OCI-LY1 (cell line): ENCODE measurements around the gene FAM83D.

ENCODE experiments used
- H2AFZ ChIP-seq: fragments of 200-600 bp; sonication (generic), shearing (Covaris generic); 2 replicates; pipeline ENCODE4 v1.6.0; 2014; ENCODE audit warnings: antibody characterized with exemption, mild to moderate bottlenecking, low read length
- H3F3A ChIP-seq: fragments of 200-600 bp; sonication (generic), shearing (Covaris generic); 2 replicates; pipeline ENCODE4 v1.6.0; 2014; ENCODE audit warnings: mild to moderate bottlenecking, antibody characterized with exemption, low read length, moderate library complexity; ENCODE audit not compliant: insufficient read depth
- H3K27ac ChIP-seq: fragments of 200-600 bp; sonication (generic); 2 replicates; pipeline ENCODE4 v1.5.1; 2014; ENCODE audit warnings: low read length, mixed run types, mild to moderate bottlenecking, low read depth; ENCODE audit not compliant: poor library complexity, severe bottlenecking
- H3K27me3 ChIP-seq: fragments of 200-600 bp; sonication (generic); 2 replicates; pipeline ENCODE4 v1.6.0; 2014; ENCODE audit warnings: antibody characterized with exemption, mild to moderate bottlenecking, low read length, moderate library complexity; ENCODE audit not compliant: insufficient read depth
- H3K36me3 ChIP-seq: fragments of 200-600 bp; sonication (generic); 2 replicates; pipeline ENCODE4 v1.6.1; 2014; ENCODE audit warnings: mild to moderate bottlenecking, antibody characterized with exemption, low read length, moderate library complexity, mixed read lengths; ENCODE audit not compliant: insufficient read depth
- H3K4me1 ChIP-seq: fragments of 200-600 bp; sonication (generic); 2 replicates; pipeline ENCODE4 v1.5.1; 2014; ENCODE audit warnings: mild to moderate bottlenecking, low read length, moderate library complexity; ENCODE audit not compliant: insufficient read depth, severe bottlenecking
- H3K4me2 ChIP-seq: fragments of 200-600 bp; sonication (generic), shearing (Covaris generic); 2 replicates; pipeline ENCODE4 v1.6.1; 2014; ENCODE audit warnings: low read length
- H3K4me3 ChIP-seq: fragments of 200-600 bp; sonication (generic); 2 replicates; pipeline ENCODE4 v1.5.1; 2014; ENCODE audit warnings: low read length, low read depth, mild to moderate bottlenecking, mixed read lengths; ENCODE audit not compliant: poor library complexity, severe bottlenecking
- H3K79me2 ChIP-seq: fragments of 200-600 bp; shearing (Covaris generic); 2 replicates; pipeline ENCODE4 v1.6.1; 2016; ENCODE audit warnings: mixed run types, low read length, mixed read lengths; ENCODE audit not compliant: insufficient read depth
- H3K9ac ChIP-seq: fragments of 200-600 bp; sonication (generic), shearing (Covaris generic); 2 replicates; pipeline ENCODE4 v1.6.1; 2014; ENCODE audit warnings: mild to moderate bottlenecking, low read length, mixed read lengths
- H3K9me2 ChIP-seq: fragments of 200-600 bp; sonication (generic), shearing (Covaris generic); 2 replicates; pipeline ENCODE4 v1.6.1; 2014; ENCODE audit warnings: low read depth, mild to moderate bottlenecking, low read length, mixed read lengths
- H3K9me3 ChIP-seq: fragments of 200-600 bp; shearing (Covaris generic); 2 replicates; pipeline ENCODE4 v1.6.1; 2014; ENCODE audit warnings: low read length, mixed read lengths
- H4K20me1 ChIP-seq: fragments of 200-600 bp; sonication (generic), shearing (Covaris generic); 2 replicates; pipeline ENCODE4 v1.6.0; 2016; ENCODE audit warnings: mild to moderate bottlenecking, low read length; ENCODE audit not compliant: insufficient read depth
- EZH2 ChIP-seq: fragments of 200-600 bp; sonication (generic), shearing (Covaris generic); IDR thresholded peaks from 2 replicates; pipeline ENCODE4 v1.8.0; 2017; ENCODE audit warnings: borderline replicate concordance, mixed run types, mild to moderate bottlenecking, antibody characterized with exemption, low read length, moderate library complexity, mixed read lengths
- TF ChIP-seq, protein P1 (sequence below): fragments of 200-600 bp; sonication (generic), shearing (Covaris generic); IDR thresholded peaks from 2 replicates; pipeline ENCODE4 v1.5.1; 2017; ENCODE audit warnings: mild to moderate bottlenecking, antibody characterized with exemption, low read length, moderate library complexity, mixed read lengths

The FAM83D gene

DNA sequence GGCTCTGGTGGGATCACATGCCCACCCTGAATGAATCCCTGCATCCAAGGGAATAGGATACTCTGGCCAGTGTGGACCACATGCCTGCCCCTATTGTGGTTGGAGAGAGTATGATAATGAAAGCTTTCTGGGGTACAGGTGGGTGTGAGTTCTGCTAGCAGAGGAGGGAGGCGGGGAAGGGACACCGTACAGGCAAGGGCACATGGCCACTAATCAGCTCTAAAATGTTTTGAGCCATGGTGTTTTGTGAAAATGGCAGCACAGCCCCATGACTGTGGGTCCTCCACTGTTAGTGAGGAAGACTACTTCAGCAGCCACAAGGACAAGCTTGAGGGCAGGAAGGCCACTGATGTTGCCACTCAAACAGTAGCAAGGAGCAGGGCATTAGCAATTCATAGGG is 24.0 kb downstream of the FAM83D start:
- H3K4me1 ChIP-seq, result no peaks in the 10 kb centered on the region
- H3K27ac ChIP-seq, result no peak overlapping the region
- H2AFZ ChIP-seq, result no peak overlapping the region
- H3K36me3 ChIP-seq, result peaks cover 92% of the 10 kb centered on the region
- no peaks in the 10 kb centered on the region for H3K9me3 ChIP-seq
- no peaks in the 10 kb centered on the region for H3K9me2 ChIP-seq
- no peak overlapping the region for H3K9ac ChIP-seq
- TF ChIP-seq, protein P1, sequence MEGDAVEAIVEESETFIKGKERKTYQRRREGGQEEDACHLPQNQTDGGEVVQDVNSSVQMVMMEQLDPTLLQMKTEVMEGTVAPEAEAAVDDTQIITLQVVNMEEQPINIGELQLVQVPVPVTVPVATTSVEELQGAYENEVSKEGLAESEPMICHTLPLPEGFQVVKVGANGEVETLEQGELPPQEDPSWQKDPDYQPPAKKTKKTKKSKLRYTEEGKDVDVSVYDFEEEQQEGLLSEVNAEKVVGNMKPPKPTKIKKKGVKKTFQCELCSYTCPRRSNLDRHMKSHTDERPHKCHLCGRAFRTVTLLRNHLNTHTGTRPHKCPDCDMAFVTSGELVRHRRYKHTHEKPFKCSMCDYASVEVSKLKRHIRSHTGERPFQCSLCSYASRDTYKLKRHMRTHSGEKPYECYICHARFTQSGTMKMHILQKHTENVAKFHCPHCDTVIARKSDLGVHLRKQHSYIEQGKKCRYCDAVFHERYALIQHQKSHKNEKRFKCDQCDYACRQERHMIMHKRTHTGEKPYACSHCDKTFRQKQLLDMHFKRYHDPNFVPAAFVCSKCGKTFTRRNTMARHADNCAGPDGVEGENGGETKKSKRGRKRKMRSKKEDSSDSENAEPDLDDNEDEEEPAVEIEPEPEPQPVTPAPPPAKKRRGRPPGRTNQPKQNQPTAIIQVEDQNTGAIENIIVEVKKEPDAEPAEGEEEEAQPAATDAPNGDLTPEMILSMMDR, result no peak
- TF ChIP-seq EZH2, result no peak
- no peak overlapping the region for H3K4me3 ChIP-seq
- H4K20me1 ChIP-seq, result no peaks in the 10 kb centered on the region
- H3K27me3 ChIP-seq, result no peaks in the 10 kb centered on the region
- H3F3A ChIP-seq, result no peaks in the 10 kb centered on the region
- no peak overlapping the region for H3K4me2 ChIP-seq
- H3K79me2 ChIP-seq, result no peaks in the 10 kb centered on the region

DNA sequence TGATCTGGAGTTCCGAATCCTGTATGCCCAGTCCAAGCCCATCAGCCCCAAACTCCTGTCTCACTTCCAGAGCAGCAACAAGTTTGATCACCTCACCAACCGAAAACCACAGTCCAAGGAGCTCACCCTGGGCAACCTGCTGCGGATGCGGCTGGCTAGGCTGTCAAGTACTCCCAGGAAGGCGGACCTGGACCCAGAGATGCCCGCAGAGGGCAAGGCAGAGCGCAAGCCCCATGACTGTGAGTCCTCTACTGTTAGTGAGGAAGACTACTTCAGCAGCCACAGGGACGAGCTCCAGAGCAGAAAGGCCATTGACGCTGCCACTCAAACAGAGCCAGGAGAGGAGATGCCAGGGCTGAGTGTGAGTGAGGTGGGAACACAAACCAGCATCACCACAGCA is 25.4 kb downstream of the FAM83D start:
- Histone ChIP-seq H3K4me2 (no peak overlapping the region), H3K4me3 (no peak overlapping the region), H4K20me1 (no peaks in the 10 kb centered on the region), H3K79me2 (no peaks in the 10 kb centered on the region), H3K36me3 (peaks cover 83% of the 10 kb centered on the region), H3K4me1 (no peaks in the 10 kb centered on the region), H3K27ac (no peak overlapping the region), H3K27me3 (no peaks in the 10 kb centered on the region), H3K9me2 (no peaks in the 10 kb centered on the region), H3K9me3 (no peaks in the 10 kb centered on the region), H3F3A (no peaks in the 10 kb centered on the region), H2AFZ (no peak overlapping the region), H3K9ac (no peak overlapping the region)
- TF ChIP-seq, protein P1, result no peak
- no peak for TF ChIP-seq EZH2

DNA sequence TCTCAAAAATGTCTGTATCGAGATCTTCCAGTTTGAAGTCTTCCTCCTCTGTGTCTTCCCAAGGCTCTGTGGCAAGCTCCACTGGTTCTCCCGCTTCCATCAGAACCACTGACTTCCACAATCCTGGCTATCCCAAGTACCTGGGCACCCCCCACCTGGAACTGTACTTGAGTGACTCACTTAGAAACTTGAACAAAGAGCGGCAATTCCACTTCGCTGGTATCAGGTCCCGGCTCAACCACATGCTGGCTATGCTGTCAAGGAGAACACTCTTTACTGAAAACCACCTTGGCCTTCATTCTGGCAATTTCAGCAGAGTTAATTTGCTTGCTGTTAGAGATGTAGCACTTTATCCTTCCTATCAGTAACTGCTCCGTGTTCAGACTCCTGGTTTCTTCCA is 25.9 kb downstream of the FAM83D start:
- Histone ChIP-seq H4K20me1 (no peaks in the 10 kb centered on the region), H3F3A (no peaks in the 10 kb centered on the region), H3K9me2 (no peaks in the 10 kb centered on the region), H3K27me3 (no peaks in the 10 kb centered on the region), H3K4me2 (no peak overlapping the region), H2AFZ (no peak overlapping the region), H3K9me3 (no peaks in the 10 kb centered on the region), H3K4me3 (no peak overlapping the region), H3K36me3 (peaks cover 78% of the 10 kb centered on the region), H3K4me1 (no peaks in the 10 kb centered on the region), H3K27ac (no peak overlapping the region), H3K79me2 (no peaks in the 10 kb centered on the region), H3K9ac (no peak overlapping the region)
- TF ChIP-seq, protein P1, result no peak
- TF ChIP-seq EZH2, result no peak
